ENCODE results near the gene RFXAP. TPM values are rescaled to one million over a fixed set of nuclear protein-coding genes. Genes with fewer than 3 reads are reported as not detected.

The RFXAP gene
- total and polyA plus RNA-seq, 5 donors, result 2.2 to 4.6 (median 3.8) TPM

GRCh38 chr13:36866232-36866631 is 47.2 kb downstream of the RFXAP start:
- no peak overlapping the region for H3K27ac ChIP-seq (ENCODE audit: low read length)
- H3K27me3 ChIP-seq (ENCODE audit: control insufficient read depth, insufficient read depth), result no peaks in the 10 kb centered on the region
- H3K9me3 ChIP-seq (ENCODE audit: control insufficient read depth, low read length), result no peaks in the 10 kb centered on the region
- no peak overlapping the region for H3K4me3 ChIP-seq (ENCODE audit: low read length)
- ATAC-seq, result no peak
- H3K4me1 ChIP-seq (ENCODE audit: control insufficient read depth, insufficient read depth, low read length), result no peaks in the 10 kb centered on the region
- DNase-seq, result no peak
- intact Hi-C loops (cut with DNase I), result no loop called here

GRCh38 chr13:36870050-36870692 is 51.1 kb downstream of the RFXAP start:
- ATAC-seq (no peak), DNase-seq (no peak)
- intact Hi-C loops (cut with DNase I), result no loop called here
- Histone ChIP-seq H3K9me3 (ENCODE audit: control insufficient read depth, low read length) (no peaks in the 10 kb centered on the region), H3K4me3 (ENCODE audit: low read length) (no peak overlapping the region), H3K27ac (ENCODE audit: low read length) (no peak overlapping the region), H3K4me1 (ENCODE audit: control insufficient read depth, insufficient read depth, low read length) (no peaks in the 10 kb centered on the region), H3K27me3 (ENCODE audit: control insufficient read depth, insufficient read depth) (no peaks in the 10 kb centered on the region)
- 93% methylated on average over 1 of the region's 1 CpG for WGBS

GRCh38 chr13:36872621-36873020 is 53.6 kb downstream of the RFXAP start:
- DNase-seq (no peak), ATAC-seq (no peak)
- 75% methylated on average over 10 of the region's 10 CpGs for WGBS
- H3K9me3 ChIP-seq (ENCODE audit: control insufficient read depth, low read length), result no peaks in the 10 kb centered on the region
- intact Hi-C loops (cut with DNase I), result no loop called here
- no peaks in the 10 kb centered on the region for H3K4me1 ChIP-seq (ENCODE audit: control insufficient read depth, insufficient read depth, low read length)
- no peak overlapping the region for H3K4me3 ChIP-seq (ENCODE audit: low read length)
- H3K27me3 ChIP-seq (ENCODE audit: control insufficient read depth, insufficient read depth), result no peaks in the 10 kb centered on the region
- no peak overlapping the region for H3K27ac ChIP-seq (ENCODE audit: low read length)

GRCh38 chr13:36875431-36875830 is 56.4 kb downstream of the RFXAP start:
- ATAC-seq (no peak), DNase-seq (no peak)
- Histone ChIP-seq H3K9me3 (ENCODE audit: control insufficient read depth, low read length) (no peaks in the 10 kb centered on the region), H3K4me1 (ENCODE audit: control insufficient read depth, insufficient read depth, low read length) (no peaks in the 10 kb centered on the region), H3K27me3 (ENCODE audit: control insufficient read depth, insufficient read depth) (no peaks in the 10 kb centered on the region), H3K27ac (ENCODE audit: low read length) (no peak overlapping the region), H3K4me3 (ENCODE audit: low read length) (no peak overlapping the region)
- intact Hi-C loops (cut with DNase I), result no loop called here
- 85% methylated on average over 4 of the region's 4 CpGs for WGBS

- ATAC-seq, result no peak
- Histone ChIP-seq H3K27ac (ENCODE audit: low read length) (no peak overlapping the region), H3K27me3 (ENCODE audit: control insufficient read depth, insufficient read depth) (no peaks in the 10 kb centered on the region), H3K4me1 (ENCODE audit: control insufficient read depth, insufficient read depth, low read length) (no peaks in the 10 kb centered on the region), H3K4me3 (ENCODE audit: low read length) (no peak overlapping the region), H3K9me3 (ENCODE audit: control insufficient read depth, low read length) (no peaks in the 10 kb centered on the region)
- 62% methylated on average over 4 of the region's 4 CpGs for WGBS
- intact Hi-C loops (cut with DNase I), result no loop called here
- DNase-seq, result no peak
Measured at GRCh38 chr13:36875961-36876360, 56.9 kb downstream of the RFXAP start.

Other genes starting within 250 kb of the RFXAP start
- under 1 TPM in 3 of 4 donors, not detected in 1; 0.14 to 0.25 (median 0.15) TPM for gene SERTM1, start 145.2 kb upstream of the RFXAP start, total RNA-seq
- 0.02 TPM for gene SERTM1, start 145.2 kb upstream of the RFXAP start, polyA plus RNA-seq
- gene SMAD9, start 101.0 kb downstream of the RFXAP start, total RNA-seq, result 10 to 100 TPM; 10.2 to 20.0 (median 13.3) TPM
- 4.9 TPM for gene SMAD9, start 101.0 kb downstream of the RFXAP start, polyA plus RNA-seq
- 10 to 100 TPM; 14.7 to 23.1 (median 15.6) TPM for gene ALG5, start 180.1 kb downstream of the RFXAP start, total RNA-seq
- 21.3 TPM for gene ALG5, start 180.1 kb downstream of the RFXAP start, polyA plus RNA-seq
- 10 to 100 TPM; 21.5 to 26.7 (median 24.4) TPM for gene EXOSC8, start 181.6 kb downstream of the RFXAP start, total RNA-seq
- 28.4 TPM for gene EXOSC8, start 181.6 kb downstream of the RFXAP start, polyA plus RNA-seq
- gene SUPT20H, start 240.5 kb downstream of the RFXAP start, total RNA-seq, result 10 to 100 TPM; 28.5 to 32.2 (median 30.9) TPM
- 20.0 TPM for gene SUPT20H, start 240.5 kb downstream of the RFXAP start, polyA plus RNA-seq